Measurements from ENCODE around the gene RCAN2. TPM values are rescaled to one million over a fixed set of nuclear protein-coding genes. Genes with fewer than 3 reads are reported as not detected.

The RCAN2 gene
- total and polyA plus RNA-seq, 9 of the 15 experiments (the other 6 are each of a cell fraction or from before 2014, with no cell fraction given): 0.04 TPM; not detected in 8

DNA sequence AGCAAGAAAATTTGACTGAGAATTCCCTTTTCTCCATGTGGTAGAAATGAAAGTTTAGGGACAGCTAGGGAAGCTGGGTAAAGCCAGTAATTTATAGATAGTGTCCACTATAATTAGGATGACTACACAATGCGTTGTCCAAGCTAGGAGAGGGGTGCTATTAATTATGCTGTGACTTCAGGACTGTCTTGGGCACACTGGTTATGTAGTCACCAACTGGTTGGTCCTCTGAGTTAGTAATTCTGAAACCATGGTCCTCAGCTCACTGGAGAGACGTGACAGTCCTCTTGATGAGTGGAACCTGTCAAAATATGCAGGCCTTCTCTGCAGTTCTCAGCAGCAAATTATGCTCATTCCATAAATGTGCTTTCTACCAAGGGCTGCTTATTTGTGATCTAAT is 225.9 kb downstream of the RCAN2 start:
- CTCF ChIA-PET (ENCODE audit: low intra/inter-chr PET ratio): no interaction called here
- 0% methylated on average over 2 of the region's 2 CpGs for WGBS (ENCODE audit: insufficient coverage, low coverage, missing lambda C conversion rate)
- no peak overlapping the region for H3K27ac ChIP-seq (ENCODE audit: extremely low read depth, low read depth, low read length)

More for the DNA sequence above, 225.9 kb downstream of the RCAN2 start:
- FAIRE-seq (no peak), DNase-seq (ENCODE audit: extremely low read depth in 1 of 4, low spot score in 3 of 4) (no peak), ATAC-seq (no peak)
- H3K27me3 ChIP-seq (ENCODE audit: control insufficient read depth in 2 of 2, insufficient read depth in 2 of 2, low read length in 2 of 2): no peaks in the 10 kb centered on the region
- no peaks in the 10 kb centered on the region for H3K9me3 ChIP-seq (replicated peaks; ENCODE audit: control insufficient read depth, insufficient read depth, low read depth, low read length)
- H3K36me3 ChIP-seq (ENCODE audit: control insufficient read depth, insufficient read depth, low read length): no peaks in the 10 kb centered on the region
- H3K79me2 ChIP-seq (ENCODE audit: control insufficient read depth, insufficient read depth, low read length): no peaks in the 10 kb centered on the region
- no peak overlapping the region for H3K4me3 ChIP-seq
- POLR2A ChIA-PET: no interaction called here
- in situ Hi-C loops (cut with MboI) (no loop called here), intact Hi-C loops (cut with micrococcal nuclease) (no loop called here)
- no peak overlapping the region for H3K4me2 ChIP-seq (ENCODE audit: insufficient read depth, low read length)
- no TSS peak for BruUV-seq (replicated peaks)
- H2AFZ ChIP-seq (ENCODE audit: low read depth, low read length): no peak overlapping the region
- H3K9me1 ChIP-seq (ENCODE audit: control insufficient read depth, insufficient read depth, low read length): no peaks in the 10 kb centered on the region
- H3K9ac ChIP-seq (ENCODE audit: insufficient read depth in 1 of 2, low read depth in 2 of 2, low read length in 2 of 2): no peak overlapping the region
- TF ChIP-seq, protein P1, sequence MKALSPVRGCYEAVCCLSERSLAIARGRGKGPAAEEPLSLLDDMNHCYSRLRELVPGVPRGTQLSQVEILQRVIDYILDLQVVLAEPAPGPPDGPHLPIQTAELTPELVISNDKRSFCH (CRISPR knock-in tag; IDR thresholded peaks at IDR 0.05): no peak
- TF ChIP-seq, protein P1 (tag; IDR thresholded peaks at IDR 0.05): no peak
- TF ChIP-seq BCL6 (CRISPR knock-in tag; IDR thresholded peaks at IDR 0.05): no peak
- no peak for TF ChIP-seq SAP30 (IDR thresholded peaks at IDR 0.05; ENCODE audit: borderline replicate concordance, insufficient read depth, low read depth, low read length, poor library complexity, severe bottlenecking)
- TF ChIP-seq ATF1 (CRISPR knock-in tag; IDR thresholded peaks at IDR 0.05): no peak
- no peak for TF ChIP-seq ATF1 (tag; IDR thresholded peaks at IDR 0.05)
- no peak for TF ChIP-seq ZNF311 (CRISPR knock-in tag; IDR thresholded peaks at IDR 0.05)
- no peak for TF ChIP-seq NCOA4 (IDR thresholded peaks at IDR 0.05; ENCODE audit: partially characterized antibody)
- TF ChIP-seq CREB1 (IDR thresholded peaks at IDR 0.05): no peak
- TF ChIP-seq CREB1 (CRISPR knock-in tag; IDR thresholded peaks at IDR 0.05): no peak
- TF ChIP-seq, protein P2, sequence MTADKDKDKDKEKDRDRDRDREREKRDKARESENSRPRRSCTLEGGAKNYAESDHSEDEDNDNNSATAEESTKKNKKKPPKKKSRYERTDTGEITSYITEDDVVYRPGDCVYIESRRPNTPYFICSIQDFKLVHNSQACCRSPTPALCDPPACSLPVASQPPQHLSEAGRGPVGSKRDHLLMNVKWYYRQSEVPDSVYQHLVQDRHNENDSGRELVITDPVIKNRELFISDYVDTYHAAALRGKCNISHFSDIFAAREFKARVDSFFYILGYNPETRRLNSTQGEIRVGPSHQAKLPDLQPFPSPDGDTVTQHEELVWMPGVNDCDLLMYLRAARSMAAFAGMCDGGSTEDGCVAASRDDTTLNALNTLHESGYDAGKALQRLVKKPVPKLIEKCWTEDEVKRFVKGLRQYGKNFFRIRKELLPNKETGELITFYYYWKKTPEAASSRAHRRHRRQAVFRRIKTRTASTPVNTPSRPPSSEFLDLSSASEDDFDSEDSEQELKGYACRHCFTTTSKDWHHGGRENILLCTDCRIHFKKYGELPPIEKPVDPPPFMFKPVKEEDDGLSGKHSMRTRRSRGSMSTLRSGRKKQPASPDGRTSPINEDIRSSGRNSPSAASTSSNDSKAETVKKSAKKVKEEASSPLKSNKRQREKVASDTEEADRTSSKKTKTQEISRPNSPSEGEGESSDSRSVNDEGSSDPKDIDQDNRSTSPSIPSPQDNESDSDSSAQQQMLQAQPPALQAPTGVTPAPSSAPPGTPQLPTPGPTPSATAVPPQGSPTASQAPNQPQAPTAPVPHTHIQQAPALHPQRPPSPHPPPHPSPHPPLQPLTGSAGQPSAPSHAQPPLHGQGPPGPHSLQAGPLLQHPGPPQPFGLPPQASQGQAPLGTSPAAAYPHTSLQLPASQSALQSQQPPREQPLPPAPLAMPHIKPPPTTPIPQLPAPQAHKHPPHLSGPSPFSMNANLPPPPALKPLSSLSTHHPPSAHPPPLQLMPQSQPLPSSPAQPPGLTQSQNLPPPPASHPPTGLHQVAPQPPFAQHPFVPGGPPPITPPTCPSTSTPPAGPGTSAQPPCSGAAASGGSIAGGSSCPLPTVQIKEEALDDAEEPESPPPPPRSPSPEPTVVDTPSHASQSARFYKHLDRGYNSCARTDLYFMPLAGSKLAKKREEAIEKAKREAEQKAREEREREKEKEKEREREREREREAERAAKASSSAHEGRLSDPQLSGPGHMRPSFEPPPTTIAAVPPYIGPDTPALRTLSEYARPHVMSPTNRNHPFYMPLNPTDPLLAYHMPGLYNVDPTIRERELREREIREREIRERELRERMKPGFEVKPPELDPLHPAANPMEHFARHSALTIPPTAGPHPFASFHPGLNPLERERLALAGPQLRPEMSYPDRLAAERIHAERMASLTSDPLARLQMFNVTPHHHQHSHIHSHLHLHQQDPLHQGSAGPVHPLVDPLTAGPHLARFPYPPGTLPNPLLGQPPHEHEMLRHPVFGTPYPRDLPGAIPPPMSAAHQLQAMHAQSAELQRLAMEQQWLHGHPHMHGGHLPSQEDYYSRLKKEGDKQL (CRISPR knock-in tag; IDR thresholded peaks at IDR 0.05; ENCODE audit: borderline replicate concordance): no peak
- TF ChIP-seq MECOM (CRISPR knock-in tag; IDR thresholded peaks at IDR 0.05): no peak
- no peak for TF ChIP-seq MEF2D (tag; conservative IDR thresholded peaks at IDR 0.05; ENCODE audit: low read depth)
- TF ChIP-seq, protein P3, sequence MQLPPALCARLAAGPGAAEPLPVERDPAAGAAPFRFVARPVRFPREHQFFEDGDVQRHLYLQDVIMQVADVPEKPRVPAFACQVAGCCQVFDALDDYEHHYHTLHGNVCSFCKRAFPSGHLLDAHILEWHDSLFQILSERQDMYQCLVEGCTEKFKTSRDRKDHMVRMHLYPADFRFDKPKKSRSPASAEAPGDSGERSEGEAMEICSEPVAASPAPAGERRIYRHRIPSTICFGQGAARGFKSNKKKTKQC (CRISPR knock-in tag; IDR thresholded peaks at IDR 0.05): no peak
- no peaks in the 10 kb centered on the region for H3K4me1 ChIP-seq (replicated peaks in 1 of 2; ENCODE audit: control insufficient read depth in 2 of 2, insufficient read depth in 2 of 2, low read length in 2 of 2)
- H4K20me1 ChIP-seq (replicated peaks; ENCODE audit: control insufficient read depth, insufficient read depth, low read length): no peaks in the 10 kb centered on the region

Data from K562 (cell line).